ENCODE results near the gene C14orf119. TPM values are rescaled to one million over a fixed set of nuclear protein-coding genes. Genes with fewer than 3 reads are reported as not detected.
A peak's percentile ranks its signal among the peaks of the same experiment; 100 is the strongest.

C14orf119 gene
- total RNA-seq, 1 donor from 2014 or later, result 27.5 TPM

DNA sequence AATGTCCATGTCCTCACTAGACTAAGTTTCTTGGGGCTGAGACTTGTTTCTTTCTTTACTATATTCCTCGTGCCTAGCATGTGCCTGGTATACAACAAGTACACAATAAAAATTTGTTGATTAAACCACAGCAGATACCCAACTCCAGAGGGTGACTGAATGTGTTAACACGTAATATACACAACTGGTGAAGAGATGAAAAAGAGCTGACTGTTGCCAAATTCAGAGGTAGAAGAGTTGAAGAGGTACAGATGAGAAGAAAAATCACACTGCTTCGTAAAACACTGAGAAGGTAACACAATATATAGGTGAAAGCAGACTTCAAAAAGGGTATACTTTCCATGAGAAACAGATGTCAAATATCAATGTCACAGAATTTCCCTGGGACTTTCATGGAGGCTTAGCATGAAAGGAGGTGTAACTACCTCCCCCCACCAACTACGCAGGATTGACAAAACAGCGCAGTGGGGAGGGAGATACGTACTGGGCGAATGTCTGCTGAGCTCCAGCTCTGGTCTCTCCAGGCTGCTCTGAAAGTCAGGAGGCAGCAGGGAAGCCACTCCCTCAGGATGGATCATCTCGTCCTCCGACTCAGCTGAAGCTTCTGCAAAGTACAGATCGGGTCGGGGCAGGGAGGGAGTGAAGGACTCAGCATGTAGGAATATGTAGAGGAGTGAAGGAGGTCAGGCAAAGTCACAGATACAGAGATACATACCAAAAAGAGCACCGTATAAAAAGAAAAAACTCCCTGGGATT is 5.6 kb upstream of the C14orf119 start:
- TF ChIP-seq CTCF (IDR thresholded peaks at IDR 0.05; ENCODE audit: insufficient read depth, low read length, poor library complexity, severe bottlenecking), result no peak
- Histone ChIP-seq H3K36me3 (ENCODE audit: control insufficient read depth, insufficient read depth, low read length) (peaks cover 1% of the 10 kb centered on the region), H3K4me3 (ENCODE audit: low read depth, low read length) (no peak overlapping the region), H3K27me3 (ENCODE audit: control insufficient read depth, insufficient read depth, low read length) (no peaks in the 10 kb centered on the region)
- DNase-seq (ENCODE audit: low read depth), result no peak

- Histone ChIP-seq H3K4me3 (ENCODE audit: low read depth, low read length) (no peak overlapping the region), H3K27me3 (ENCODE audit: control insufficient read depth, insufficient read depth, low read length) (no peaks in the 10 kb centered on the region), H3K36me3 (ENCODE audit: control insufficient read depth, insufficient read depth, low read length) (peaks cover 1% of the 10 kb centered on the region)
- DNase-seq (ENCODE audit: low read depth), result no peak
- TF ChIP-seq CTCF (IDR thresholded peaks at IDR 0.05; ENCODE audit: insufficient read depth, low read length, poor library complexity, severe bottlenecking), result no peak
These were observed 5.1 kb upstream of the C14orf119 start for GRCh38 chr14:23090254-23090636.

GRCh38 chr14:23091294-23092225 is 3.7 kb upstream of the C14orf119 start:
- H3K27me3 ChIP-seq (ENCODE audit: control insufficient read depth, insufficient read depth, low read length), result no peaks in the 10 kb centered on the region
- H3K36me3 ChIP-seq (ENCODE audit: control insufficient read depth, insufficient read depth, low read length), result peaks cover 1% of the 10 kb centered on the region
- no peak for DNase-seq (ENCODE audit: low read depth)
- no peak overlapping the region for H3K4me3 ChIP-seq (ENCODE audit: low read depth, low read length)
- TF ChIP-seq CTCF (IDR thresholded peaks at IDR 0.05; ENCODE audit: insufficient read depth, low read length, poor library complexity, severe bottlenecking), result no peak

- H3K27me3 ChIP-seq (ENCODE audit: control insufficient read depth, insufficient read depth, low read length), result no peaks in the 10 kb centered on the region
These were observed 2.2 kb upstream of the C14orf119 start for GRCh38 chr14:23093104-23093503.

GRCh38 chr14:23093526-23093925 is 1.8 kb upstream of the C14orf119 start:
- peak overlapping the region; percentile 90 for H3K4me3 ChIP-seq (ENCODE audit: low read depth, low read length)
- no peak for DNase-seq (ENCODE audit: low read depth)
- H3K36me3 ChIP-seq (ENCODE audit: control insufficient read depth, insufficient read depth, low read length), result peaks cover 1% of the 10 kb centered on the region
- no peaks in the 10 kb centered on the region for H3K27me3 ChIP-seq (ENCODE audit: control insufficient read depth, insufficient read depth, low read length)
- no peak for TF ChIP-seq CTCF (IDR thresholded peaks at IDR 0.05; ENCODE audit: insufficient read depth, low read length, poor library complexity, severe bottlenecking)

More at GRCh38 chr14:23093104-23093503, 2.2 kb upstream of the C14orf119 start:
- Histone ChIP-seq H3K36me3 (ENCODE audit: control insufficient read depth, insufficient read depth, low read length) (peaks cover 1% of the 10 kb centered on the region), H3K4me3 (ENCODE audit: low read depth, low read length) (no peak overlapping the region)
- no peak for TF ChIP-seq CTCF (IDR thresholded peaks at IDR 0.05; ENCODE audit: insufficient read depth, low read length, poor library complexity, severe bottlenecking)
- no peak for DNase-seq (ENCODE audit: low read depth)
